GM12891 (cell line): Measurements from ENCODE around the gene RNASEH2B. TPM values are rescaled to one million over a fixed set of nuclear protein-coding genes. Genes with fewer than 3 reads are reported as not detected.

Experiments
- DNase-seq: peaks from one replicate; pipeline ENCODE4 v3.0.0; 2011; ENCODE audit warnings: low spot score; ENCODE audit not compliant: insufficient read length
- FAIRE-seq: peaks from 2 replicates; lab custom pipeline; 2011; peaks lifted over from hg19 to GRCh38; lab: Jason Lieb, UNC
- PAX5 ChIP-seq: IDR thresholded peaks from 2 replicates; pipeline ENCODE4 v1.6.1; 2011; ENCODE audit warnings: low read length, moderate library complexity, mild to moderate bottlenecking; ENCODE audit not compliant: insufficient read depth, severe bottlenecking
- POLR2A ChIP-seq: IDR thresholded peaks from 2 replicates; pipeline ENCODE4 v1.6.1; 2011; ENCODE audit warnings: low read depth, low read length, control low read depth
- POLR2AphosphoS5 ChIP-seq: IDR thresholded peaks from 2 replicates; pipeline ENCODE4 v1.6.1; 2011; ENCODE audit warnings: low read depth, low read length, control low read depth
- POU2F2 ChIP-seq: IDR thresholded peaks from 2 replicates; pipeline ENCODE4 v1.6.1; 2011; ENCODE audit warnings: low read depth, mild to moderate bottlenecking, control low read depth, low read length, moderate library complexity
- SPI1 ChIP-seq: IDR thresholded peaks from 2 replicates; pipeline ENCODE4 v1.6.1; 2011; ENCODE audit warnings: low read depth, low read length, control low read depth
- TAF1 ChIP-seq: IDR thresholded peaks from 2 replicates; pipeline ENCODE4 v1.6.1; 2011; ENCODE audit warnings: low read depth, low read length, control low read depth
- polyA plus RNA-seq: library from polyadenylated mRNA; unstranded; fragments of >200 nt; gene quantifications from one replicate; pipeline ENCODE4 v1.2.1, GENCODE V29; 2012; ENCODE audit warnings: low read depth, missing spikeins, inconsistent platforms; ENCODE audit not compliant: missing spikeins

RNASEH2B gene
- polyA plus RNA-seq, result 54.7 TPM

DNA sequence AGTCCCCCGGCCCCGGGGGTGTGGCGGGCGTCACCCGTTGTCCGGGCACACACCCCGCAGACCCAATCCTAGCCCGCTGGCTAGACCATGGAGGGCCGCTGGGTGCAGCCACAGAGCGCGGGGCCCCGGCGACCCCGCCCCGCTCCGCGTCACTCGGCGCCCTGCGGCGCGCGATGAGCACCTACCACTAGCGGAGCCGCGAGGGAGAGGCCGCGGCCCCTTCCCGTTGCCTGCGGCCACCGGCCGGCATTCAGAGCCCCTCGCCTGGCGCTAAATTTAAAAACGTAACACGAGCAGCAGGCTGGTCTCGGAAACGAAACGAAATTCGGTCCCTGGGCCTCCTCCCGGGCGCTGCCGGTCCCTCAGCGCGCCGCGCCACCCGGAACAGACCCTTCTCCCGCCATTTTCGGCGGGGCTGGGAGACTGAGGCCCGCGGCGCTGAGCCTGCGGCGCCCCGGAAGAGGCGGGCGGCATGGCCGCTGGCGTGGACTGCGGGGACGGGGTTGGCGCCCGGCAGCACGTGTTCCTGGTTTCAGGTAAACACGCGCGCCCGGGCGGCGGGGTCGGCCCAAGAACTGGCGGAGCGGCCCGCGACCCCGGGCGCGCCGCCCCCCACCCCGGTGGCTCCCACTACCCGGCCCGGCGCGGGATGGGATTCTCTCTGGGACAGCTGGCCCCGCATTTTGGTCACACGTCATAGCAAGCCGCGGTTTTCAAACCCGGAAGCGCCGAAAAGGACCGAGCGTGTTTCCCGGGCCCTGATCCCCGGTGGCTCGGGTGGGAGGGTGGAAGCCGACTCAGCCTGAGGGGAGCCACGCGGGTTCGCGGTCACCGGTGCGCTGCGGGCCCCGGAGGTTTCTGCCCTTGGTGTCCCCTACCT lies at the start of gene RNASEH2B:
TSS of gene RNASEH2B (plus strand) at position 187 of the 880 bp plus-strand sequence. CDS start at position 473, 286 bp downstream.
- no peak for TF ChIP-seq SPI1
- peak; percentile 61; the same call in 1 of the 2 replicates for TF ChIP-seq TAF1
- 0 out of 2 replicates have a peak, but pooled peaks have one; percentile 57 for TF ChIP-seq POLR2A
- no peak for TF ChIP-seq POU2F2
- peak; percentile 73 for TF ChIP-seq POLR2AphosphoS5
- TF ChIP-seq PAX5, result no peak
- DNase-seq (peak; percentile 59), FAIRE-seq (peak; percentile 96)

GRCh38 chr13:50864492-50864891 lies 45.1 kb upstream of the RNASEH2B start:
- FAIRE-seq, result no peak
- no peak for DNase-seq
- no peak for TF ChIP-seq POLR2AphosphoS5
- no peak for TF ChIP-seq PAX5
- no peak for TF ChIP-seq POLR2A
- no peak for TF ChIP-seq SPI1
- TF ChIP-seq POU2F2, result no peak
- TF ChIP-seq TAF1, result no peak

- no peak for TF ChIP-seq TAF1
- TF ChIP-seq SPI1, result no peak
- TF ChIP-seq POLR2AphosphoS5, result no peak
- no peak for TF ChIP-seq POU2F2
- TF ChIP-seq PAX5, result no peak
- TF ChIP-seq POLR2A, result no peak
- DNase-seq, result no peak
- FAIRE-seq, result no peak
Observed at GRCh38 chr13:50866817-50867636, 42.6 kb upstream of the RNASEH2B start.

GRCh38 chr13:50867637-50867945 lies 42.0 kb upstream of the RNASEH2B start:
- DNase-seq (no peak), FAIRE-seq (no peak)
- TF ChIP-seq POU2F2 (no peak), TAF1 (no peak), SPI1 (no peak), POLR2AphosphoS5 (no peak), PAX5 (no peak), POLR2A (no peak)

- no peak for FAIRE-seq
- TF ChIP-seq POLR2A, result no peak
- no peak for DNase-seq
Observed at GRCh38 chr13:50871405-50871804, 38.2 kb upstream of the RNASEH2B start.

DNA sequence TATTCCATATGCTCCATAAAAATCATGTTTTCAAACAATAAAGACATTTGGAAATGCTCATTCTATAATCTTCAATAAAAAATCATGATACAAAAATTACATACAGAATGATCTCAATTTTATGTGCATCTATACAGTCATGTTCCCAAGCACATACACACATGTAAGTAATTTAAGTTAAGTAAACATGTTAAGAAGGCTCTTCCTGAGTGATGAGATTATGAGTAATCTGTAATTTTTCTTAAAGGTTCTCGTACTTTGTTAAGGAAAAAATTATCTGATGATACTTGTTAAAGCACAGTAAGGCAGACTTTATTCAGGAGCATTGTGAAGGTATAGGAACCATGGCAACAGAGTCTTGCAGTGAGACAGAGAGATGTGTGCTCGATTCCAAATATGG lies 36.1 kb upstream of the RNASEH2B start:
- DNase-seq (no peak), FAIRE-seq (no peak)
- TF ChIP-seq POU2F2 (no peak), POLR2A (no peak), PAX5 (no peak), TAF1 (no peak), SPI1 (no peak), POLR2AphosphoS5 (no peak)

DNA sequence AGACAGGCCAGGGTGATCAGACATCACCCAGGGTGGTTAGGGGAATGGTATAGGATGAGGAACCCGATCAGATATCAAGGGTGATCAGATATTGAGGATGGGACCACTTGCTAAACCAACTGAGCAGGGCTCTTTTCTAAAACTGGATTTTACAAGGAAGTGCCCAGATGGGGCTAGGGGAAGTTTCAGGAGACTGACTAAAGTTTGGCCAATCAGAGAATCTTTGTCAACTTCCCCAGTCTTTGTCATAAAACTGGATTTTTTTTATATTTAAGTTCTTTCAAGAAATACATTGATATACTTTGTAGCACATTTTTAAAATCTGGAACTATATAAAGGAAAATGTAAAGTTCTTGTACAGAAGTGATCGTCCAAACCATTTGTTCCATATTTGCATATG lies 35.6 kb upstream of the RNASEH2B start:
- DNase-seq (no peak), FAIRE-seq (no peak)
- no peak for TF ChIP-seq POU2F2
- TF ChIP-seq POLR2AphosphoS5, result no peak
- no peak for TF ChIP-seq POLR2A
- no peak for TF ChIP-seq TAF1
- TF ChIP-seq PAX5, result no peak
- TF ChIP-seq SPI1, result no peak

DNA sequence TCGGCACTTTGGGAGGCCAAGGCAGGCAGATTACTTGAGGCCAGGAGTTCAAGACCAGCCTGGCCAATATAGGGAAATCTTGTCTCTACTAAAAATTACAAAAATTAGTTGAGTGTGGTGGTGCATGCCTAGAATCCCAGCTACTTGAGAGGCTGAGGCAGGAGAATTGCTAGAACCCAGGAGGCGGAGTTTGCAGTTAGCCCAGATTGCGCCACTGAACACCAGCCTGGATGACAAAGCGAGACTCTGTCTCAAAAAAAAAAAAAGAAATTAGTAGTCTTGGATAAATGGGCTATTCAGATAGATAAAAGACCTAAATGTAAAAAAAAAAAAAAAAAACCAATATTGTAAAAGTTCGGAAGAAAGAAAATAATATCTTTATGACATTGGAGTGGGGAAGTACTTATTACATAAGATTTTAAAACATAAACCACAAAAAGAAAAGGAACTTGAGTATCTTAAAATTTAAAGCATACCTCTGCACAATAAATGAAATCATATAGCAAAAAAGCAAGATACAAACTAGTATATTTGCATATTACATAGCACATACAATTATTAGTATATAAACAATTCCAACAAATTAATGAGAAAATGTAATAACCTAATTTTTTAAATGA lies 26.7 kb upstream of the RNASEH2B start:
- FAIRE-seq, result no peak
- DNase-seq, result no peak
- TF ChIP-seq TAF1 (no peak), POLR2AphosphoS5 (no peak), PAX5 (no peak), POU2F2 (no peak), POLR2A (no peak), SPI1 (no peak)

GRCh38 chr13:50883728-50884127 lies 25.9 kb upstream of the RNASEH2B start:
- no peak for FAIRE-seq
- no peak for TF ChIP-seq SPI1
- TF ChIP-seq TAF1, result no peak
- no peak for TF ChIP-seq POLR2A
- no peak for TF ChIP-seq POU2F2
- TF ChIP-seq POLR2AphosphoS5, result no peak
- no peak for TF ChIP-seq PAX5
- no peak for DNase-seq
